Endodermal cell (in vitro differentiated cells): Measurements from ENCODE around the gene DNAJA4. TPM values are rescaled to one million over a fixed set of nuclear protein-coding genes. Genes with fewer than 3 reads are reported as not detected.
A peak's percentile ranks its signal among the peaks of the same experiment; 100 is the strongest.

Experiments used
- DNase-seq: peaks from one replicate; pipeline ENCODE4 v3.0.0-alpha.2; 2017
- H3K27ac ChIP-seq: 2 replicates; pipeline ENCODE4 v1.5.1; 2013; ENCODE audit warnings: mild to moderate bottlenecking, low read depth, low read length, moderate library complexity
- H3K27me3 ChIP-seq: 2 replicates; pipeline ENCODE4 v1.6.1; 2013; ENCODE audit warnings: mild to moderate bottlenecking, low read length, moderate library complexity; ENCODE audit not compliant: insufficient read depth, control insufficient read depth, poor library complexity, severe bottlenecking
- H3K36me3 ChIP-seq: 2 replicates; pipeline ENCODE4 v1.7.0; 2013; ENCODE audit warnings: mild to moderate bottlenecking, low read length, moderate library complexity; ENCODE audit not compliant: control insufficient read depth, insufficient read depth
- H3K4me1 ChIP-seq: one replicate; pipeline ENCODE4 v1.7.0; 2013; ENCODE audit warnings: low read length; ENCODE audit not compliant: control insufficient read depth, insufficient read depth
- H3K4me3 ChIP-seq: 2 replicates; pipeline ENCODE4 v1.5.1; 2013; ENCODE audit warnings: mild to moderate bottlenecking, low read length, moderate library complexity
- H3K9ac ChIP-seq: 2 replicates; pipeline ENCODE4 v1.6.1; 2013; ENCODE audit warnings: mild to moderate bottlenecking, low read length, moderate library complexity; ENCODE audit not compliant: poor library complexity, severe bottlenecking; ENCODE audit errors: extremely low read depth
- H3K9me3 ChIP-seq: 2 replicates; pipeline ENCODE4 v1.6.1; 2013; ENCODE audit warnings: mild to moderate bottlenecking, low read length, moderate library complexity; ENCODE audit not compliant: control insufficient read depth
- H3K27ac Mint-ChIP-seq: 2 replicates; pipeline ENCODE4 v1.8.0; 2020; ENCODE audit warnings: mixed read lengths
- H3K27me3 Mint-ChIP-seq: 2 replicates; pipeline ENCODE4 v1.8.0; 2021; ENCODE audit warnings: mild to moderate bottlenecking, mixed read lengths; ENCODE audit not compliant: insufficient read depth
- H3K36me3 Mint-ChIP-seq: 2 replicates; pipeline ENCODE4 v1.8.0; 2020; ENCODE audit warnings: low read depth, mixed read lengths
- H3K4me1 Mint-ChIP-seq: 2 replicates; pipeline ENCODE4 v1.8.0; 2020; ENCODE audit warnings: mixed read lengths
- H3K4me3 Mint-ChIP-seq: 2 replicates; pipeline ENCODE4 v1.8.0; 2020; ENCODE audit warnings: mild to moderate bottlenecking, moderate library complexity, mixed read lengths
- H3K9me3 Mint-ChIP-seq: 2 replicates; pipeline ENCODE4 v1.8.0; 2020; ENCODE audit warnings: mild to moderate bottlenecking, mixed read lengths
- WGBS, 2 experiments: methylation state at CpG; one replicate each; pipeline versions ENCODE4 v1.1.5 to v1.1.7; 2013; ENCODE audit warnings: missing lambda C conversion rate in 2 of 2, mixed read lengths in 1 of 2; ENCODE audit not compliant: insufficient coverage in 1 of 2, insufficient read length in 1 of 2; 5-methylcytosine and 5-hydroxymethylcytosine counted together
- total RNA-seq, 2 donors: library from RNA; stranded (reverse); fragmentation: NEBNext Ultra II Directional in 1 of 2; extraction: Animal tissue kit (Norgen Biotek cat#: 25700) in 1 of 2; gene quantifications; 2 replicates in 1 of 2; 3 replicates in 1 of 2; pipeline ENCODE4 v1.2.1, GENCODE V29; 2021
- TF ChIP-seq, protein P1 (sequence below): fragments of 200-600 bp; sonication (generic); conservative IDR thresholded peaks from 2 replicates; pipeline ENCODE4 v1.5.0; 2021; ENCODE audit warnings: antibody characterized with exemption, mild to moderate bottlenecking

The DNAJA4 gene
- total RNA-seq, 2 donors from 2014 or later: 4.9 to 18.5 TPM

- Histone ChIP-seq H3K27ac (no peak overlapping the region), H3K9me3 (no peaks in the 10 kb centered on the region), H3K9ac (no peak overlapping the region), H3K4me3 (no peak overlapping the region), H3K4me1 (peaks cover 2% of the 10 kb centered on the region), H3K27me3 (no peaks in the 10 kb centered on the region), H3K36me3 (no peaks in the 10 kb centered on the region)
- H3K4me1 Mint-ChIP-seq: peaks cover 11% of the 10 kb centered on the region
- H3K36me3 Mint-ChIP-seq: no peaks in the 10 kb centered on the region
- WGBS, 2 experiments: 34% methylated on average over 4 to 12 of the region's 12 CpGs
- peak; percentile 98 for DNase-seq
- no peak overlapping the region for H3K27ac Mint-ChIP-seq
- H3K4me3 Mint-ChIP-seq: no peak overlapping the region
- TF ChIP-seq, protein P1, sequence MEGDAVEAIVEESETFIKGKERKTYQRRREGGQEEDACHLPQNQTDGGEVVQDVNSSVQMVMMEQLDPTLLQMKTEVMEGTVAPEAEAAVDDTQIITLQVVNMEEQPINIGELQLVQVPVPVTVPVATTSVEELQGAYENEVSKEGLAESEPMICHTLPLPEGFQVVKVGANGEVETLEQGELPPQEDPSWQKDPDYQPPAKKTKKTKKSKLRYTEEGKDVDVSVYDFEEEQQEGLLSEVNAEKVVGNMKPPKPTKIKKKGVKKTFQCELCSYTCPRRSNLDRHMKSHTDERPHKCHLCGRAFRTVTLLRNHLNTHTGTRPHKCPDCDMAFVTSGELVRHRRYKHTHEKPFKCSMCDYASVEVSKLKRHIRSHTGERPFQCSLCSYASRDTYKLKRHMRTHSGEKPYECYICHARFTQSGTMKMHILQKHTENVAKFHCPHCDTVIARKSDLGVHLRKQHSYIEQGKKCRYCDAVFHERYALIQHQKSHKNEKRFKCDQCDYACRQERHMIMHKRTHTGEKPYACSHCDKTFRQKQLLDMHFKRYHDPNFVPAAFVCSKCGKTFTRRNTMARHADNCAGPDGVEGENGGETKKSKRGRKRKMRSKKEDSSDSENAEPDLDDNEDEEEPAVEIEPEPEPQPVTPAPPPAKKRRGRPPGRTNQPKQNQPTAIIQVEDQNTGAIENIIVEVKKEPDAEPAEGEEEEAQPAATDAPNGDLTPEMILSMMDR: peak; percentile 92
- H3K27me3 Mint-ChIP-seq: no peaks in the 10 kb centered on the region
- H3K9me3 Mint-ChIP-seq: peaks cover 8% of the 10 kb centered on the region
Measured at GRCh38 chr15:78241017-78241416, 23.3 kb upstream of the DNAJA4 start.

DNA sequence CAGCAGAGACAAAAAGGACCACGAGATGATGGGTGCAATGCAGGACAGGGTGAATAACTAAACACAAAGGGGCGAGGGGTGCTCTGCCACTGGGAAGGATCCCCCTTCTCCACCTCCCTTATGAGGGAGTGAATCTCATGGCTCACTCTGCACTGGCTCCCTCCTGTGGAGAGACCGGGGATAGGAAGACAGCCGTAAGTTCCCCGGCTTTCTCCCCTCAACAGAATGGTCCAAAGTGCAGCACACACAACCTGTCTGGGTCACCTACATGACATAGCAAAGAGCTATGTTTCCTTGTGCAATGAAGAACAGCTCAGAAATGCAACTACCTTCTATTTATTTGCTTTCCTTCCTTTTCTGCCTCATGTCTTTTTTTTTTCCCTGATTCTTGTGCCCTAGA is 22.2 kb upstream of the DNAJA4 start:
- Mint-ChIP-seq H3K4me1 (peaks cover 11% of the 10 kb centered on the region), H3K27me3 (no peaks in the 10 kb centered on the region), H3K9me3 (peaks cover 13% of the 10 kb centered on the region), H3K4me3 (no peak overlapping the region), H3K27ac (no peak overlapping the region), H3K36me3 (no peaks in the 10 kb centered on the region)
- Histone ChIP-seq H3K4me1 (peaks cover 2% of the 10 kb centered on the region), H3K4me3 (no peak overlapping the region), H3K36me3 (no peaks in the 10 kb centered on the region), H3K9ac (no peak overlapping the region), H3K27ac (no peak overlapping the region), H3K9me3 (no peaks in the 10 kb centered on the region), H3K27me3 (no peaks in the 10 kb centered on the region)
- WGBS, 2 experiments: 76 to 91% methylated on average over 4 to 5 of the region's 5 CpGs
- DNase-seq: peak; percentile 84
- TF ChIP-seq, protein P1: peak; percentile 73

DNA sequence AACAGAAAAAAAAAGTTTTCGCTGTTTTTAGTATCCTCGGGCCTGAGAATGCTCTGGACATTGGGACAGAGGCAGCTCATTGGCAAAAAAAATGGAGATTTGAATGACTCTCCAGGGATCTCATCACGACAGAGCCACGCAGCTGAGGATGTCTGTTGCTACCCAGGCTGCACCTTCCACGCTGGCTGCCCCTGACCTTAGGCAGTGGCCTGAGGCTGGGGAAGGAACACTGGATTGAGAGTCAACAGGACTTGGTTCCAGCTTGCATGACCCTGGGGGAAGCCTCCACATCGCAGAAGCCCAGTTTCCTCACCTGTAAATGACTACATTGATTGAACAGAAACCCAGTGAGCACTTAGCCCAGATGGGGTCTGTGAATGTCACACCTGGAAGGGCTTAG is 21.3 kb upstream of the DNAJA4 start:
- Mint-ChIP-seq H3K9me3 (peaks cover 13% of the 10 kb centered on the region), H3K36me3 (no peaks in the 10 kb centered on the region), H3K27me3 (no peaks in the 10 kb centered on the region), H3K4me3 (no peak overlapping the region), H3K27ac (peak overlapping the region; percentile 68), H3K4me1 (peaks cover 11% of the 10 kb centered on the region)
- TF ChIP-seq, protein P1: no peak
- Histone ChIP-seq H3K9me3 (no peaks in the 10 kb centered on the region), H3K9ac (no peak overlapping the region), H3K36me3 (no peaks in the 10 kb centered on the region), H3K27ac (no peak overlapping the region), H3K4me1 (peaks cover 2% of the 10 kb centered on the region), H3K4me3 (no peak overlapping the region), H3K27me3 (no peaks in the 10 kb centered on the region)
- WGBS, 2 experiments: 88 to 91% methylated on average over 6 of the region's 6 CpGs
- no peak for DNase-seq
